GM13976 (cell line): Measurements from ENCODE around the gene HNRNPUL1.

Experiments used
- DNase-seq: peaks from one replicate; pipeline ENCODE4 v3.0.0; 2012; ENCODE audit warnings: low spot score
- in situ Hi-C: fragments of 300-500 bp; cut with MboI; formaldehyde crosslinking; loops from one replicate; pipeline ENCODE4 v1.12.0; 2022; ENCODE audit warnings: low sequenced_read_pairs, mixed read lengths, inconsistent platforms; ENCODE audit not compliant: unreplicated experiment
- TF ChIP-seq, protein P1 (sequence below): IDR thresholded peaks from 2 replicates; pipeline ENCODE4 v1.5.1; 2012; ENCODE audit warnings: borderline replicate concordance, mild to moderate bottlenecking; ENCODE audit not compliant: insufficient read depth; ENCODE audit errors: extremely low read depth, missing control alignments, control extremely low read depth

The HNRNPUL1 gene

DNA sequence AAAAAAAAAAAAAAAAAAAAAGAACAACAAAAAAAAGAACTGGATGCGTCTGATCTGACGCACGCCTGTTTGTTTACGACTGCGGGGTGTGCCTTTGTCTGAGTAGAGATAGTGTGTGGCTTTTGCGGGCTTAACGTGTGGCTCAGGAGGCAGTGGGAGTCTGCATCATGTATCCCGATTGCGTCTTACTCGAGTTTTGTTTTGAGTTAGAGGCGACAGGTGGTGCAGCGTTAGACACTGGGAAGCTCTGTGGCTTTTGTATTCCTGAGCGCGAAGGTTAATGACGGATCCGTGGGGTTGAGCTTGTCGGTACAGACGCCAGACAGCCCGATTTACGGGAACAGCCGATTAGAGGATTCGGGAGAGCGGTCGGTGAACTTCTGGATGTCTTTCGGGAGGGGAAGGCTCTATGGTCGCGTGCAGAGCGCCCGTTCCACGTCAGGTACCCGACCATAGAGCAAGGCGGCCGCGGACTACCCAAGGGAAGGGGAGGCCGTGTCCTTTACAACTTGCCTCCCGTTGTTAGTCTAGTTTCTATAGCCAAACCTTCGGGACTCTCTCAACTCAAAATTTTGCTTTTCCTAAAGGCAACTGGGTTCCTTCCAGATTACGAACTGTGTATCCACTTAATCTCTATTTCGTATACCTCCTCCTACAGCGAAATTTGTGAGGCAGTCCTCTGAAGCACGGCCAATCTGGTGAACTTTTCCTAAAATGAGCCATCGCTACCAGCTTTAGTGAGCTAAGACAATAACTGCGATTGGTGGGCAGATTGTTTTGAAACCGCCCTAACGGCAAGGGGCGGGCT, 926 bp upstream of the HNRNPUL1 start:
- TF ChIP-seq, protein P1, sequence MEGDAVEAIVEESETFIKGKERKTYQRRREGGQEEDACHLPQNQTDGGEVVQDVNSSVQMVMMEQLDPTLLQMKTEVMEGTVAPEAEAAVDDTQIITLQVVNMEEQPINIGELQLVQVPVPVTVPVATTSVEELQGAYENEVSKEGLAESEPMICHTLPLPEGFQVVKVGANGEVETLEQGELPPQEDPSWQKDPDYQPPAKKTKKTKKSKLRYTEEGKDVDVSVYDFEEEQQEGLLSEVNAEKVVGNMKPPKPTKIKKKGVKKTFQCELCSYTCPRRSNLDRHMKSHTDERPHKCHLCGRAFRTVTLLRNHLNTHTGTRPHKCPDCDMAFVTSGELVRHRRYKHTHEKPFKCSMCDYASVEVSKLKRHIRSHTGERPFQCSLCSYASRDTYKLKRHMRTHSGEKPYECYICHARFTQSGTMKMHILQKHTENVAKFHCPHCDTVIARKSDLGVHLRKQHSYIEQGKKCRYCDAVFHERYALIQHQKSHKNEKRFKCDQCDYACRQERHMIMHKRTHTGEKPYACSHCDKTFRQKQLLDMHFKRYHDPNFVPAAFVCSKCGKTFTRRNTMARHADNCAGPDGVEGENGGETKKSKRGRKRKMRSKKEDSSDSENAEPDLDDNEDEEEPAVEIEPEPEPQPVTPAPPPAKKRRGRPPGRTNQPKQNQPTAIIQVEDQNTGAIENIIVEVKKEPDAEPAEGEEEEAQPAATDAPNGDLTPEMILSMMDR, result no peak
- in situ Hi-C loops, result no loop called here
- peak; percentile 40 for DNase-seq

GRCh38 chr19:41264581-41265394, 616 bp downstream of the HNRNPUL1 start:
- in situ Hi-C loops, result no loop called here
- DNase-seq, result peak; percentile 70
- TF ChIP-seq, protein P1, result no peak

- in situ Hi-C loops, result no loop called here
- peak; percentile 35 for DNase-seq
- TF ChIP-seq, protein P1, result no peak
Measured at GRCh38 chr19:41265395-41266153, 1.4 kb downstream of the HNRNPUL1 start.

DNA sequence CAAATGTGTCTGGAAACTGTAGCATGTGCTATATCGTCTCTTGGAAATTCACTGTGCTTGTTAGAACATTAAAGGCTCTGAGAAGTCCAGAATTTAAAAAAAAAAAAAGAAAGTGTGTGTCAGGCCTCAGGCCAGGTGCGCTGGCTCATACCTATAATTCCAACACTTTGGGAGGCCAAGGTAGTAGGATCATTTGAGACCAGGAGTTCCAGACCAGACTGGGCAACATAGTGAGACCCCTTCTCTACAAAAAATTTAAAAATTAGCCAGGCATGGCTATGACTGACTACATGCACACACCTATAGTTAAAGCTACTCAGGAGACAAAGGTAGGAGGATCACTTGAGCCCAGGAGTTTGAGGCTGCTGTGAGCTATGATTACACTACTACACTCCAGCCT, 4.9 kb downstream of the HNRNPUL1 start:
- DNase-seq, result no peak
- in situ Hi-C loops, result no loop called here
- TF ChIP-seq, protein P1, result no peak

- no peak for DNase-seq
- in situ Hi-C loops, result no loop called here
- TF ChIP-seq, protein P1, result no peak
Measured at GRCh38 chr19:41269571-41269970, 5.4 kb downstream of the HNRNPUL1 start.

- no peak for DNase-seq
- TF ChIP-seq, protein P1, result no peak
- in situ Hi-C loops, result no loop called here
Measured at GRCh38 chr19:41273076-41273475, 8.9 kb downstream of the HNRNPUL1 start.
